ENCODE data around the gene COL19A1.

- no peak for TF ChIP-seq CTCF (IDR thresholded peaks at IDR 0.05)
- TF ChIP-seq POLR2A (IDR thresholded peaks at IDR 0.05), result no peak
Measured at GRCh38 chr6:69847492-69847788, 18.9 kb upstream of the COL19A1 start.

All from sigmoid colon (tissue), 3 donors.